ENCODE measurements around the gene CSTPP1. TPM values are rescaled to one million over a fixed set of nuclear protein-coding genes. Genes with fewer than 3 reads are reported as not detected.

CSTPP1 gene
- total and polyA plus RNA-seq, 2 of the 8 experiments (the other 6 are each of a cell fraction or from before 2014, with no cell fraction given): 24.2 to 28.7 TPM

DNA sequence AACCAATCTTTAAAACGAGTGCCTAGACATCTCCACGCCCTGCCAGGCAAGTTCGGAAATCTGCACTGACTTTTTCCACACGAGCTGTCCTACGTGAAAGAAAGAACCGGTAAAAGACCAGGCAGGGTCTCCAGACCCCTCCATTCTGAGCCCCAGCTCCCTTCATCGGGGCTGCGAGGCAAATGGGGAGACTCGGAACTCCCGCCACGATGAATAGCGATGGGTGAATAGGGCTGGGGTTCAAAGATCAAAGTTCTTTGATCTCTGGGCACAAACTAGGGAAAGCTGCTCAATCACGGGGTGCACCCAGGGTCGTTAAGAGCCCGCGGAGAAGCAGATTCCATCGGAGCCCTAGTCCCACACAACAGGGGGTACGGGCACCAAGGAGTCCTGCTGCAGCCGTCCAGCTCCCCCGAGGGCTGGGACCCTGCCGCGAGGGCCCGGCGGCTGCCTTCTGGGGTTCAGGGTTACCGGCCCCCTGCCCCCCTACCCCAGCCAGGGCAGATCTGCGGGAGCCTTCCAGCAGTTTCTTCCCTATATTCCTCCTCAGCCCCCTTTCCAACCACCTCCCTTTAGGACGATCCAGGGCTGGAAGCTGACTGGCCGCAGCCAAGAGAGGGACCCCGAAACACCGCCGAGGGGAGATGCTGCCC lies 19.3 kb upstream of the CSTPP1 start:
- Histone ChIP-seq H3K23ac (ENCODE audit: insufficient read length) (no peak overlapping the region), H2BK120ac (replicated peaks; ENCODE audit: low read depth, low read length) (no peak overlapping the region), H2BK15ac (ENCODE audit: low read length) (no peak overlapping the region), H3K56ac (replicated peaks; ENCODE audit: insufficient read length, low read depth, low read length) (no peak overlapping the region), H4K8ac (ENCODE audit: extremely low read depth, insufficient read depth, low read length) (no peak overlapping the region), H2BK5ac (ENCODE audit: low read depth, low read length) (no peak overlapping the region), H3K23me2 (ENCODE audit: low read depth, low read length) (peaks cover 21% of the 10 kb centered on the region), H3K27me3 (replicated peaks in 1 of 4; ENCODE audit: control insufficient read depth in 3 of 4, extremely low read depth in 1 of 4, insufficient read depth in 3 of 4, low read length in 3 of 4) (peaks cover 0 to 15% (median 5%) of the 10 kb centered on the region in 4 experiments; a peak in 5 of 7 replicates), H3K79me2 (ENCODE audit: control insufficient read depth in 1 of 2, insufficient read depth in 2 of 2, low read length in 2 of 2) (peaks cover 7 to 28% of the 10 kb centered on the region in 2 experiments), H2BK12ac (ENCODE audit: low read depth, low read length) (peak overlapping the region; percentile 55; the same call in 1 of the 2 replicates), H4K20me1 (replicated peaks in 1 of 2; ENCODE audit: control insufficient read depth in 1 of 2, insufficient read depth in 2 of 2, low read length in 2 of 2) (peaks cover 0 to 2% of the 10 kb centered on the region in 2 experiments), H3K4ac (replicated peaks; ENCODE audit: insufficient read length, low read depth, low read length) (no peak overlapping the region), H3K27ac (ENCODE audit: low read depth, low read length) (no peak overlapping the region), H4K5ac (ENCODE audit: insufficient read length, low read depth, low read length) (no peak overlapping the region), H2AK5ac (ENCODE audit: low read depth, low read length) (no peak overlapping the region), H3K14ac (ENCODE audit: insufficient read length) (no peak overlapping the region), H2AFZ (ENCODE audit: low read length) (no peak overlapping the region), H3K9ac (replicated peaks in 1 of 4; ENCODE audit: extremely low read depth in 1 of 4, low read depth in 3 of 4, low read length in 3 of 4) (peak overlapping the region in 3 of 4 experiments; percentile 20 to 72 (median 50); a peak in 5 of 7 replicates), H4K91ac (replicated peaks; ENCODE audit: insufficient read length, low read length) (peak overlapping the region; percentile 59), H3K18ac (ENCODE audit: extremely low read depth, low read length) (peak overlapping the region; percentile 62), H3K36me3 (ENCODE audit: control insufficient read depth in 2 of 4, insufficient read depth in 4 of 4, low read length in 3 of 4) (no peaks in the 10 kb centered on the region), H3K79me1 (ENCODE audit: low read depth, low read length) (peaks cover 11% of the 10 kb centered on the region), H2BK20ac (ENCODE audit: low read length) (no peak overlapping the region), H3K4me1 (replicated peaks in 1 of 4; ENCODE audit: control insufficient read depth in 3 of 4, insufficient read depth in 4 of 4, low read length in 3 of 4) (peaks cover 16 to 23% (median 19%) of the 10 kb centered on the region in 4 experiments), H3K4me2 (ENCODE audit: insufficient read depth in 1 of 2, low read depth in 2 of 2, low read length in 2 of 2) (peak overlapping the region; percentile 93 to 95), H3K4me3 (ENCODE audit: extremely low read depth in 1 of 4, insufficient read depth in 2 of 4, low read depth in 3 of 4, low read length in 4 of 4) (peak overlapping the region; percentile 53 to 74 (median 62)), H3K9me3 (ENCODE audit: insufficient read depth in 2 of 2, low read depth in 1 of 2, low read length in 1 of 2) (no peaks in the 10 kb centered on the region)
- ChIA-PET CTCF (ENCODE audit: partially characterized antibody) (interaction anchor here (0.8 to 6.6 kb wide), 19 partner anchors 10 to 267 kb away, joined by 3 to 81 read pairs (median 5); partner anchors contain the start of gene CSTPP1), POLR2A (ENCODE audit: partially characterized antibody) (interaction anchor here (0.8 to 1.6 kb wide), 6 partner anchors 10 to 247 kb away, joined by 3 to 6 read pairs (median 4); partner anchors contain the start of gene CSTPP1)
- DNase-seq (ENCODE audit: low read depth in 1 of 2, low spot score in 2 of 2) (no peak), FAIRE-seq (no peak)
- 2% methylated on average over 20 of the region's 31 CpGs; no CpG with 5 or more reads in 1 of the 2 experiments for WGBS, 2 experiments (ENCODE audit: extremely low coverage in 1 of 2, insufficient coverage in 1 of 2, insufficient read length in 1 of 2, insufficient replicate concordance in 2 of 2, low coverage in 1 of 2, low lambda C conversion rate in 2 of 2, missing lambda C conversion rate in 1 of 2)
- TF ChIP-seq NRF1 (IDR thresholded peaks at IDR 0.05; ENCODE audit: low read depth, low read length) (no peak), EZH2 (IDR thresholded peaks at IDR 0.05; ENCODE audit: low read depth, low read length, severe bottlenecking) (peak; percentile 42), BACH1 (IDR thresholded peaks at IDR 0.05; ENCODE audit: low read length) (no peak), SUZ12 (IDR thresholded peaks at IDR 0.05; ENCODE audit: low read length) (peak; percentile 60; the same call in 1 of the 2 replicates), MAFK (IDR thresholded peaks at IDR 0.05; ENCODE audit: low read depth, low read length) (no peak), TBP (IDR thresholded peaks at IDR 0.05; ENCODE audit: low read depth, low read length) (no peak), RFX5 (IDR thresholded peaks at IDR 0.05; ENCODE audit: borderline replicate concordance, low read depth, low read length) (no peak), KDM4A (IDR thresholded peaks at IDR 0.05; ENCODE audit: low read depth, low read length, severe bottlenecking) (peak; percentile 13), PHF8 (conservative IDR thresholded peaks at IDR 0.05; ENCODE audit: low read depth, low read length) (no peak), POU5F1 (IDR thresholded peaks at IDR 0.05; ENCODE audit: low read depth, low read length) (no peak)
- TF ChIP-seq, protein P1, sequence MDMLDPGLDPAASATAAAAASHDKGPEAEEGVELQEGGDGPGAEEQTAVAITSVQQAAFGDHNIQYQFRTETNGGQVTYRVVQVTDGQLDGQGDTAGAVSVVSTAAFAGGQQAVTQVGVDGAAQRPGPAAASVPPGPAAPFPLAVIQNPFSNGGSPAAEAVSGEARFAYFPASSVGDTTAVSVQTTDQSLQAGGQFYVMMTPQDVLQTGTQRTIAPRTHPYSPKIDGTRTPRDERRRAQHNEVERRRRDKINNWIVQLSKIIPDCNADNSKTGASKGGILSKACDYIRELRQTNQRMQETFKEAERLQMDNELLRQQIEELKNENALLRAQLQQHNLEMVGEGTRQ (IDR thresholded peaks at IDR 0.05; ENCODE audit: low read length): no peak
